ENCODE measurements around the gene TTYH3.

GRCh38 chr7:2622869-2623697 is 8.7 kb upstream of the TTYH3 start:
- no peak for TF ChIP-seq POLR2A (IDR thresholded peaks at IDR 0.05)
- TF ChIP-seq, protein P1, sequence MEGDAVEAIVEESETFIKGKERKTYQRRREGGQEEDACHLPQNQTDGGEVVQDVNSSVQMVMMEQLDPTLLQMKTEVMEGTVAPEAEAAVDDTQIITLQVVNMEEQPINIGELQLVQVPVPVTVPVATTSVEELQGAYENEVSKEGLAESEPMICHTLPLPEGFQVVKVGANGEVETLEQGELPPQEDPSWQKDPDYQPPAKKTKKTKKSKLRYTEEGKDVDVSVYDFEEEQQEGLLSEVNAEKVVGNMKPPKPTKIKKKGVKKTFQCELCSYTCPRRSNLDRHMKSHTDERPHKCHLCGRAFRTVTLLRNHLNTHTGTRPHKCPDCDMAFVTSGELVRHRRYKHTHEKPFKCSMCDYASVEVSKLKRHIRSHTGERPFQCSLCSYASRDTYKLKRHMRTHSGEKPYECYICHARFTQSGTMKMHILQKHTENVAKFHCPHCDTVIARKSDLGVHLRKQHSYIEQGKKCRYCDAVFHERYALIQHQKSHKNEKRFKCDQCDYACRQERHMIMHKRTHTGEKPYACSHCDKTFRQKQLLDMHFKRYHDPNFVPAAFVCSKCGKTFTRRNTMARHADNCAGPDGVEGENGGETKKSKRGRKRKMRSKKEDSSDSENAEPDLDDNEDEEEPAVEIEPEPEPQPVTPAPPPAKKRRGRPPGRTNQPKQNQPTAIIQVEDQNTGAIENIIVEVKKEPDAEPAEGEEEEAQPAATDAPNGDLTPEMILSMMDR (IDR thresholded peaks at IDR 0.05) = no peak
